ENCODE measurements around the gene CAMSAP2.

The CAMSAP2 gene

GRCh38 chr1:200737647-200738291, 924 bp upstream of the CAMSAP2 start:
- Histone ChIP-seq H4K20me1 (ENCODE audit: low read depth, low read length) (no peaks in the 10 kb centered on the region), H3K79me2 (ENCODE audit: insufficient read depth, low read length) (peaks cover 7% of the 10 kb centered on the region; the same call in 1 of the 2 replicates), H3K27ac (ENCODE audit: low read depth, low read length) (no peak overlapping the region), H2AFZ (ENCODE audit: low read depth, low read length, severe bottlenecking) (peak overlapping the region; percentile 99), H3K4me2 (ENCODE audit: low read depth, low read length, poor library complexity, severe bottlenecking) (peak overlapping the region; percentile 79), H3K27me3 (ENCODE audit: low read length) (no peaks in the 10 kb centered on the region), H3K9me2 (replicated peaks; ENCODE audit: insufficient read depth, low read length) (no peaks in the 10 kb centered on the region), H3K36me3 (ENCODE audit: low read length) (no peaks in the 10 kb centered on the region), H3K9me3 (ENCODE audit: insufficient read depth, low read length) (no peaks in the 10 kb centered on the region), H3K4me3 (ENCODE audit: insufficient read depth, low read length, poor library complexity, severe bottlenecking) (no peak overlapping the region), H3K9ac (ENCODE audit: low read length) (peak overlapping the region; percentile 75; the same call in 1 of the 2 replicates), H3F3A (ENCODE audit: insufficient read depth) (peaks cover 19% of the 10 kb centered on the region; the same call in 1 of the 2 replicates)
- TF ChIP-seq EZH2phosphoT487 (conservative IDR thresholded peaks at IDR 0.05; ENCODE audit: low read length): no peak
- no peak for TF ChIP-seq CTCF (IDR thresholded peaks at IDR 0.05; ENCODE audit: insufficient read depth, low read length, poor library complexity, severe bottlenecking)

- H3K27me3 ChIP-seq (ENCODE audit: low read length): no peaks in the 10 kb centered on the region
- H3K4me2 ChIP-seq (ENCODE audit: low read depth, low read length, poor library complexity, severe bottlenecking): peak overlapping the region; percentile 65
- H2AFZ ChIP-seq (ENCODE audit: low read depth, low read length, severe bottlenecking): peak overlapping the region; percentile 99
- H3K79me2 ChIP-seq (ENCODE audit: insufficient read depth, low read length): peaks cover 7% of the 10 kb centered on the region; the same call in 1 of the 2 replicates
- H3K9ac ChIP-seq (ENCODE audit: low read length): peak overlapping the region; percentile 75
- no peaks in the 10 kb centered on the region for H3K9me3 ChIP-seq (ENCODE audit: insufficient read depth, low read length)
- H3K36me3 ChIP-seq (ENCODE audit: low read length): no peaks in the 10 kb centered on the region
- no peak for TF ChIP-seq CTCF (IDR thresholded peaks at IDR 0.05; ENCODE audit: insufficient read depth, low read length, poor library complexity, severe bottlenecking)
- no peak for TF ChIP-seq EZH2phosphoT487 (conservative IDR thresholded peaks at IDR 0.05; ENCODE audit: low read length)
- H3F3A ChIP-seq (ENCODE audit: insufficient read depth): peaks cover 19% of the 10 kb centered on the region; the same call in 1 of the 2 replicates
- H3K4me3 ChIP-seq (ENCODE audit: insufficient read depth, low read length, poor library complexity, severe bottlenecking): peak overlapping the region; percentile 71
- no peaks in the 10 kb centered on the region for H3K9me2 ChIP-seq (replicated peaks; ENCODE audit: insufficient read depth, low read length)
- H4K20me1 ChIP-seq (ENCODE audit: low read depth, low read length): no peaks in the 10 kb centered on the region
- H3K27ac ChIP-seq (ENCODE audit: low read depth, low read length): no peak overlapping the region
These were observed 407 bp downstream of the CAMSAP2 start for GRCh38 chr1:200738949-200739651.

GRCh38 chr1:200739702-200740570, 1.2 kb downstream of the CAMSAP2 start:
- Histone ChIP-seq H3K27ac (ENCODE audit: low read depth, low read length) (no peak overlapping the region), H3K9ac (ENCODE audit: low read length) (peak overlapping the region; percentile 75), H3K27me3 (ENCODE audit: low read length) (no peaks in the 10 kb centered on the region), H2AFZ (ENCODE audit: low read depth, low read length, severe bottlenecking) (peak overlapping the region; percentile 99), H3K9me3 (ENCODE audit: insufficient read depth, low read length) (no peaks in the 10 kb centered on the region), H3K9me2 (replicated peaks; ENCODE audit: insufficient read depth, low read length) (no peaks in the 10 kb centered on the region), H3F3A (ENCODE audit: insufficient read depth) (peaks cover 19% of the 10 kb centered on the region; the same call in 1 of the 2 replicates), H3K79me2 (ENCODE audit: insufficient read depth, low read length) (peaks cover 7% of the 10 kb centered on the region; the same call in 1 of the 2 replicates), H4K20me1 (ENCODE audit: low read depth, low read length) (no peaks in the 10 kb centered on the region), H3K4me2 (ENCODE audit: low read depth, low read length, poor library complexity, severe bottlenecking) (peak overlapping the region; percentile 65), H3K4me3 (ENCODE audit: insufficient read depth, low read length, poor library complexity, severe bottlenecking) (peak overlapping the region; percentile 71), H3K36me3 (ENCODE audit: low read length) (no peaks in the 10 kb centered on the region)
- no peak for TF ChIP-seq EZH2phosphoT487 (conservative IDR thresholded peaks at IDR 0.05; ENCODE audit: low read length)
- no peak for TF ChIP-seq CTCF (IDR thresholded peaks at IDR 0.05; ENCODE audit: insufficient read depth, low read length, poor library complexity, severe bottlenecking)

All from SU-DHL-6 (cell line).